Suprapubic skin (tissue), 4 donors: ENCODE data around the gene VWA7. TPM values are rescaled to one million over a fixed set of nuclear protein-coding genes. Genes with fewer than 3 reads are reported as not detected.

Experiments
- DNase-seq, 2 donors: peaks; one replicate each; pipeline ENCODE4 v3.0.0-alpha.2; 2019; ENCODE audit warnings: low spot score in 2 of 2
- H3K27ac ChIP-seq: fragments of 200-600 bp; sonication (generic); one replicate; pipeline ENCODE4 v1.5.1; 2019
- H3K27me3 ChIP-seq: fragments of 200-600 bp; sonication (generic); one replicate; pipeline ENCODE4 v1.5.1; 2019
- H3K36me3 ChIP-seq: fragments of 200-600 bp; sonication (generic); one replicate; pipeline ENCODE4 v1.5.1; 2019
- H3K4me1 ChIP-seq: fragments of 200-600 bp; sonication (generic); one replicate; pipeline ENCODE4 v1.5.1; 2019
- H3K4me3 ChIP-seq: fragments of 200-600 bp; sonication (generic); one replicate; pipeline ENCODE4 v1.5.1; 2019; ENCODE audit warnings: mild to moderate bottlenecking
- H3K9me3 ChIP-seq: fragments of 200-600 bp; sonication (generic); one replicate; pipeline ENCODE4 v1.5.1; 2019
- CTCF ChIP-seq, 2 donors: fragments of 200-600 bp in 1 of 2; fragments of 450-650 bp in 1 of 2; sonication (generic) in 1 of 2; IDR thresholded peaks; one replicate each; pipeline ENCODE4 v1.5.1; 2016 to 2019; ENCODE audit warnings: antibody characterized with exemption in 2 of 2, mild to moderate bottlenecking in 1 of 2, moderate library complexity in 1 of 2
- EP300 ChIP-seq: sonication (generic); formaldehyde crosslinking; IDR thresholded peaks from one replicate; pipeline ENCODE4 v1.6.1; 2017; ENCODE audit warnings: antibody characterized with exemption
- POLR2A ChIP-seq, 2 donors: fragments of 450-650 bp; IDR thresholded peaks; one replicate each; pipeline ENCODE4 v1.6.1; 2017; ENCODE audit warnings: antibody characterized with exemption in 2 of 2, mild to moderate bottlenecking in 2 of 2, moderate library complexity in 2 of 2
- POLR2AphosphoS5 ChIP-seq, 3 donors: sonication (generic); formaldehyde crosslinking; IDR thresholded peaks; one replicate each; pipeline ENCODE4 v1.6.1; 2017; ENCODE audit warnings: antibody characterized with exemption in 3 of 3
- WGBS: methylation state at CpG from one replicate; pipeline ENCODE4 v1.1.5; 2018; 5-methylcytosine and 5-hydroxymethylcytosine counted together
- total RNA-seq, 4 donors: library from RNA; depleted of rRNA; stranded (reverse); fragments of >200 nt; gene quantifications; one replicate each; pipeline ENCODE4 v1.1.0, GENCODE V29; 2016

The VWA7 gene
- total RNA-seq, 4 donors from 2014 or later = 1.3 to 3.3 (median 2.3) TPM

- no peaks in the 10 kb centered on the region for H3K27me3 ChIP-seq
- no peak for DNase-seq
- no peak overlapping the region for H3K4me3 ChIP-seq
- peaks cover 5% of the 10 kb centered on the region for H3K36me3 ChIP-seq
- H3K27ac ChIP-seq = no peak overlapping the region
- TF ChIP-seq CTCF (IDR thresholded peaks at IDR 0.05) = no peak
- TF ChIP-seq POLR2A (IDR thresholded peaks at IDR 0.05) = no peak
- TF ChIP-seq POLR2AphosphoS5 (IDR thresholded peaks at IDR 0.05) = no peak
- no peak for TF ChIP-seq EP300
- 78% methylated on average over 12 of the region's 12 CpGs for WGBS
- H3K9me3 ChIP-seq = no peaks in the 10 kb centered on the region
- H3K4me1 ChIP-seq = peaks cover 21% of the 10 kb centered on the region
Measured at GRCh38 chr6:31799781-31800180, 22.7 kb upstream of the VWA7 start.

DNA sequence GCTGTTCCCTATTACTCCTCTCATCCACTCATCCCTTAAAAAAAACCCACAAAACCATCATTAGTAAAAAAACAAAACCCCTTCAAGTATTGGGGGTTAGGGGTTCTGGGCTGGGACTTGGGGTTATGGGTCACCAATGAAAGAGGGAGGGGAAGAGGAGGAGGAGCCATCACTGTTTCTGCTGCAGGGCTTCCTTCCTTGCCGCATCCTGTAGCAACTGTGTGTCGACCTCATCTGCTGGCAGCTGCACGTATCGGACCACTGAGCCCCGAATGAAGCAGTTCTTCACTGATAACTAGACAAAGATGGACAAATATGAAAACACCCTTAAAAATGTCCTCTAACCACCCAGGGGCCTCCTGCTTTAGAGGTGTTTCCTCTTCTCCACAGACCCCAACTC is 20.5 kb upstream of the VWA7 start:
- TF ChIP-seq EP300 = no peak
- WGBS = 46% methylated on average over 5 of the region's 5 CpGs
- no peak for DNase-seq
- H3K27ac ChIP-seq = no peak overlapping the region
- no peaks in the 10 kb centered on the region for H3K27me3 ChIP-seq
- H3K4me3 ChIP-seq = no peak overlapping the region
- no peaks in the 10 kb centered on the region for H3K9me3 ChIP-seq
- peaks cover 5% of the 10 kb centered on the region for H3K36me3 ChIP-seq
- H3K4me1 ChIP-seq = peaks cover 36% of the 10 kb centered on the region

DNA sequence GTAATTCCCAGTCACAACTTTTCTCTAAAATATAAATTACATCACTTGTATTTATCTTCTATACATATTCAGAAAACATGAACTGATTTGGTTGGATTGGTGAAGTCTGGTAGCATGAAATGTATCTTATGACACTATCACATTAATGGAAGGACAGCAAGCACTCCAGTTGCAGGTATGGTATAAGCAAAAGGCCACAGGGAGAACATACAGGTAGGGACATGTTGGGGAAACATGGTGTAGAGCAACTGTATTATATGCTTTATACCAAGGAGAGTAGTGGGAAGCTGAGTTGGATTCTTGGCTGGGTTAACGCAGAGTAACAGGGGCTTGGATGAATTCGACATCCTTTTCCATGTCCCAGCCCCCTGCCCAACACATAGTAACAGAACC is 19.9 kb upstream of the VWA7 start:
- no peak overlapping the region for H3K27ac ChIP-seq
- H3K9me3 ChIP-seq = no peaks in the 10 kb centered on the region
- DNase-seq = no peak
- no peak overlapping the region for H3K4me3 ChIP-seq
- peaks cover 36% of the 10 kb centered on the region for H3K4me1 ChIP-seq
- WGBS = 64% methylated on average over 2 of the region's 2 CpGs
- H3K27me3 ChIP-seq = no peaks in the 10 kb centered on the region
- no peak for TF ChIP-seq POLR2A (IDR thresholded peaks at IDR 0.05)
- no peak for TF ChIP-seq CTCF (IDR thresholded peaks at IDR 0.05)
- TF ChIP-seq POLR2AphosphoS5 (IDR thresholded peaks at IDR 0.05) = no peak
- TF ChIP-seq EP300 = no peak
- peaks cover 9% of the 10 kb centered on the region for H3K36me3 ChIP-seq

DNA sequence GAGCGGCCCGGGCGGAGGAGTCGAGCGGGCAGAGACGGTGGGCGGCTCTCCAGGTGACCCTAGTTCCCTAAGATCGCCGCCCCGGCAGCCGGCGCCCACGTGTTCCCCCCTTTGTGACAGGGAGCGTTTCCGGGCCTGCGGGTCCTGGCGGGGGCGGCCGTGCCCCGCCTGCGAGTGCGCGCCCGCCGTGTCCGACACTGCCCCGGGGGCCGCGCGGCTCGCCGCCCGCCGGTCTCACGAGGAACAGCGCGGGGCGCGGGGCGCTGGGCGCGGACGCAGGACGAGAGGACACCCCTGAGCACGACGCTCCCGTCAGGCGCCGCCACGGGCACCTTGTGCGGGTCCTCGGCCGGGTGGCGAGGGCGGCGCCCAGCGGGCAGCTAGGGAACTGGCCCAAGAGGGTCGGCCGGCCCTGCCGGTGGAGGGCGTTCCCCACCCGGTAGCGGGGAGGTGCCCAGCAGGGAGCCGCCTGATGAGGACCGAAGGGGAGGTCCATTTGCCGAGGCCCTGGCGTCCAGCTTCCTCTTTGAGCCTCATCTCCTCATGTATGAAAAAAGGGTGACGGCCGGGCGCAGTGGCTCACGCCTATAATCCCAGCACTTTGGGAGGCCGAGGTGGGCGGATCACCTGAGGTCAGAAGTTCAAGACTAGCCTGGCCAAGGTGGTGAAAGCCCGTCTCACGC is 18.6 kb upstream of the VWA7 start, which contains the start of gene VARS1:
TSS of gene VARS1 (minus strand) at position 137 of the 683 bp plus-strand sequence. CDS start 535 bp downstream, outside the sequence.
- 0% methylated on average over 24 of the region's 75 CpGs for WGBS
- H3K27me3 ChIP-seq = no peaks in the 10 kb centered on the region
- peak within 1 kb of the TSS; percentile 70 for H3K4me3 ChIP-seq
- peaks cover 43% of the 10 kb centered on the region for H3K4me1 ChIP-seq
- peak; percentile 95 to 97 for DNase-seq
- TF ChIP-seq CTCF (IDR thresholded peaks at IDR 0.05) (peak; percentile 72 to 91), EP300 (no peak), POLR2A (IDR thresholded peaks at IDR 0.05) (peak in 1 of 2 donors; percentile 23), POLR2AphosphoS5 (IDR thresholded peaks at IDR 0.05) (peak in 1 of 3 donors; percentile 17)
- H3K27ac ChIP-seq = peak within 1 kb of the TSS; percentile 97
- peaks cover 21% of the 10 kb centered on the region for H3K36me3 ChIP-seq
- H3K9me3 ChIP-seq = no peaks in the 10 kb centered on the region

DNA sequence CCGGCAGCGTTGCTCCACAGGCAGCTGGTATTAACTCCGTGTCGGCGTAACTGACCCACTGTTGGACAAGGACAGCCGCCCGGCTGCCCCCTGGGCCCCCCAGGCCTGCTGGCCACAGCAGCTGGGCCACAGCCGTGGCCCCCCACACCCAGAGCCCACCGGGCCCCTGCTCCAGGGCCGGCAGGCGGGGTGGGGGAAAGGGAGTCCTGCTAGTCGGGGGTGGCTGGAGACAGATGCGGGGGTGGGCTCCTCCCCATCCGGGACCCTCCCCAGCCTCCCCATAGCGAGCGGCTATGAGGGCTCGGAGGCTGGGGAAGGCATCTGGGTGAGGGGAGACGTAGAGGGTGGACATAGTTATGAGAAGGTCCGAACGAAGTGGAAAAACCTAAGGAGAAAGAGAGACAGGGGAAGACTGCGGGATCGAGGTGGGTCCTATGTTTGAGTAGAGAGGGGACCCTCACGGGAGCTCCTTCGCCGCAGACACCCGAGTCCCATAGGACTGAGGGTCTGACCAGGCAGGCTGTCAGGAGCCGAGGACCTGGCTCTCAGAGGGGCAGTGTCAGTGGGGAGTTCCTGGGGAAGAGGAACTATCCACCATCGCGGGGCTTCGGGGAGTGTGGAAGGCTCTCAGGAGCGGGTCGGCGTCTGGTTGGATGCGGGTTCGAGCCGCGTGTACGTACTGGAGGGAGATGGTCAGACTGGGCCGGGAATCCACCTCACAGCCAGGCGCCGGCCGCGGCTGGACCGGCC is 17.9 kb upstream of the VWA7 start:
- TF ChIP-seq EP300 (no peak), POLR2AphosphoS5 (IDR thresholded peaks at IDR 0.05) (no peak), POLR2A (IDR thresholded peaks at IDR 0.05) (no peak), CTCF (IDR thresholded peaks at IDR 0.05) (no peak)
- H3K27me3 ChIP-seq = no peaks in the 10 kb centered on the region
- peaks cover 24% of the 10 kb centered on the region for H3K36me3 ChIP-seq
- H3K27ac ChIP-seq = peak overlapping the region; percentile 97
- peak overlapping the region; percentile 70 for H3K4me3 ChIP-seq
- under 1% methylated on average over 36 of the region's 44 CpGs for WGBS
- peaks cover 43% of the 10 kb centered on the region for H3K4me1 ChIP-seq
- no peak for DNase-seq
- no peaks in the 10 kb centered on the region for H3K9me3 ChIP-seq
